ENCODE data around the gene CNGB1. TPM values are rescaled to one million over a fixed set of nuclear protein-coding genes. Genes with fewer than 3 reads are reported as not detected.

The CNGB1 gene
- total RNA-seq, 2 donors from 2014 or later: 0.34 TPM; not detected in 1

- TF ChIP-seq POLR2A (IDR thresholded peaks at IDR 0.05) (no peak), POLR2AphosphoS5 (IDR thresholded peaks at IDR 0.05) (no peak)
- TF ChIP-seq, protein P1, sequence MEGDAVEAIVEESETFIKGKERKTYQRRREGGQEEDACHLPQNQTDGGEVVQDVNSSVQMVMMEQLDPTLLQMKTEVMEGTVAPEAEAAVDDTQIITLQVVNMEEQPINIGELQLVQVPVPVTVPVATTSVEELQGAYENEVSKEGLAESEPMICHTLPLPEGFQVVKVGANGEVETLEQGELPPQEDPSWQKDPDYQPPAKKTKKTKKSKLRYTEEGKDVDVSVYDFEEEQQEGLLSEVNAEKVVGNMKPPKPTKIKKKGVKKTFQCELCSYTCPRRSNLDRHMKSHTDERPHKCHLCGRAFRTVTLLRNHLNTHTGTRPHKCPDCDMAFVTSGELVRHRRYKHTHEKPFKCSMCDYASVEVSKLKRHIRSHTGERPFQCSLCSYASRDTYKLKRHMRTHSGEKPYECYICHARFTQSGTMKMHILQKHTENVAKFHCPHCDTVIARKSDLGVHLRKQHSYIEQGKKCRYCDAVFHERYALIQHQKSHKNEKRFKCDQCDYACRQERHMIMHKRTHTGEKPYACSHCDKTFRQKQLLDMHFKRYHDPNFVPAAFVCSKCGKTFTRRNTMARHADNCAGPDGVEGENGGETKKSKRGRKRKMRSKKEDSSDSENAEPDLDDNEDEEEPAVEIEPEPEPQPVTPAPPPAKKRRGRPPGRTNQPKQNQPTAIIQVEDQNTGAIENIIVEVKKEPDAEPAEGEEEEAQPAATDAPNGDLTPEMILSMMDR (IDR thresholded peaks at IDR 0.05): no peak
- Histone ChIP-seq H3K27me3 (replicated peaks; ENCODE audit: insufficient read depth) (no peaks in the 10 kb centered on the region), H3K4me3 (no peak overlapping the region), H3K36me3 (no peaks in the 10 kb centered on the region), H3K4me1 (replicated peaks) (no peaks in the 10 kb centered on the region), H3K9me3 (no peaks in the 10 kb centered on the region), H3K27ac (no peak overlapping the region)
- DNase-seq (ENCODE audit: low spot score): no peak
- WGBS: 83% methylated on average over 9 of the region's 9 CpGs
- intact Hi-C loops (cut with DNase I): no loop called here
Measured at GRCh38 chr16:57962756-57963155, 8.2 kb downstream of the CNGB1 start.

DNA sequence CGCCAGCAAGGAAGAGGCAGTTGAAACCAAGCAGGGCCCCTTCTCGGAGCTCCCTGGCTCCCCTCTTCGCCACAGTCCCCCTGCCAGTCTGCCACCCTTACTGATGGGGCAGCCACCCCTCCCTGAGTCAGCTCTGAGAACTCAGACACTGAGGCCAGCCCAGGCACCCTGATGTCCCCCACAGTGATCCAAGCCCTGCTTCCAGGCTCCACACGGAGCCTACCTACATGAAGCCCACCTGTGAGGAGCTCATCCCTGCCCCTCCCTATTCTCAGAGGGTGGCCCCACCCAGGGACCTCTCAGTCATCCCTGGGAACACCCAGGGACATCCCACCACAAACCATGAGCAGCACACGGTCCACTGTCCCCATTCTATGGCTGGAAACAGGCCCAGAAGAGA lies 8.9 kb downstream of the CNGB1 start:
- H3K4me1 ChIP-seq (replicated peaks): no peaks in the 10 kb centered on the region
- TF ChIP-seq, protein P1 (IDR thresholded peaks at IDR 0.05): no peak
- TF ChIP-seq POLR2AphosphoS5 (IDR thresholded peaks at IDR 0.05): no peak
- TF ChIP-seq POLR2A (IDR thresholded peaks at IDR 0.05): no peak
- no peaks in the 10 kb centered on the region for H3K27me3 ChIP-seq (replicated peaks; ENCODE audit: insufficient read depth)
- H3K27ac ChIP-seq: no peak overlapping the region
- WGBS: 68% methylated on average over 5 of the region's 5 CpGs
- no peak overlapping the region for H3K4me3 ChIP-seq
- intact Hi-C loops (cut with DNase I): no loop called here
- no peaks in the 10 kb centered on the region for H3K36me3 ChIP-seq
- DNase-seq (ENCODE audit: low spot score): no peak
- H3K9me3 ChIP-seq: no peaks in the 10 kb centered on the region

DNA sequence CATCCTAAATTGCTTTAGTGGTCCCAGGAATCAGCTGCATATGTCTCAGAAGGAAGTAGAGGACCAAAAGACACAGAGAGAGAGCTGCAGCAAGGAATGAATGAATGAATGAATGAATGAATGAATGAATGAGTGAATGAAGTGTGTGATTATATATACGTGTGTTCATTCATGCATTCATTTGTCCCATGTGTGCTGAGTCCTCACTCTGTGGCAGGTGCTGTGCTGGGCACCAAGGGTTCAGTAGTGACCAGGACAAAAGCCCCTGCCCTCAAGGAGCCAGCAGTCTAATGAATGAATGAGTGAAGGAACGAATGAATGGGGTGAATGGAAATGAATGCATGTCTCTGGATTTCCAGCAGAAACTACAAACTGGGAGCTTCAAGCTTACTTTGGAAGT lies 9.4 kb downstream of the CNGB1 start:
- Histone ChIP-seq H3K27me3 (replicated peaks; ENCODE audit: insufficient read depth) (no peaks in the 10 kb centered on the region), H3K4me3 (no peak overlapping the region), H3K27ac (no peak overlapping the region), H3K36me3 (no peaks in the 10 kb centered on the region), H3K9me3 (no peaks in the 10 kb centered on the region), H3K4me1 (replicated peaks) (no peaks in the 10 kb centered on the region)
- TF ChIP-seq, protein P1 (IDR thresholded peaks at IDR 0.05): no peak
- WGBS: 77% methylated on average over 2 of the region's 2 CpGs
- no peak for DNase-seq (ENCODE audit: low spot score)
- intact Hi-C loops (cut with DNase I): no loop called here

GRCh38 chr16:57960826-57961472 lies 10.0 kb downstream of the CNGB1 start:
- H3K27me3 ChIP-seq (replicated peaks; ENCODE audit: insufficient read depth): no peaks in the 10 kb centered on the region
- 88% methylated on average over 7 of the region's 7 CpGs for WGBS
- no peaks in the 10 kb centered on the region for H3K9me3 ChIP-seq
- DNase-seq (ENCODE audit: low spot score): no peak
- TF ChIP-seq, protein P1 (IDR thresholded peaks at IDR 0.05): no peak
- no peak for TF ChIP-seq POLR2A (IDR thresholded peaks at IDR 0.05)
- TF ChIP-seq POLR2AphosphoS5 (IDR thresholded peaks at IDR 0.05): no peak
- no peak overlapping the region for H3K27ac ChIP-seq
- no peaks in the 10 kb centered on the region for H3K4me1 ChIP-seq (replicated peaks)
- intact Hi-C loops (cut with DNase I): no loop called here
- no peak overlapping the region for H3K4me3 ChIP-seq
- no peaks in the 10 kb centered on the region for H3K36me3 ChIP-seq

- Histone ChIP-seq H3K27me3 (replicated peaks; ENCODE audit: insufficient read depth) (no peaks in the 10 kb centered on the region), H3K4me3 (no peak overlapping the region), H3K27ac (no peak overlapping the region), H3K36me3 (no peaks in the 10 kb centered on the region), H3K4me1 (replicated peaks) (no peaks in the 10 kb centered on the region), H3K9me3 (no peaks in the 10 kb centered on the region)
- intact Hi-C loops (cut with DNase I): no loop called here
- DNase-seq (ENCODE audit: low spot score): no peak
- TF ChIP-seq, protein P1 (IDR thresholded peaks at IDR 0.05): no peak
- no peak for TF ChIP-seq POLR2AphosphoS5 (IDR thresholded peaks at IDR 0.05)
- no peak for TF ChIP-seq POLR2A (IDR thresholded peaks at IDR 0.05)
- whole genome bisulfite sequencing: 92% methylated on average over 8 of the region's 10 CpGs
Measured at GRCh38 chr16:57960310-57960709, 10.6 kb downstream of the CNGB1 start.

Measured in prostate gland (tissue), 2 donors.